Endothelial cell of umbilical vein (primary cell): ENCODE data around the gene CELF2. TPM values are rescaled to one million over a fixed set of nuclear protein-coding genes. Genes with fewer than 3 reads are reported as not detected.
"Not testable (repeated sequence)": the region's sequence is repeated elsewhere in the genome, so short reads cannot be mapped to it uniquely, and the experiment has no call there.

Source experiments
- BruUV-seq: library from RNA; stranded (reverse); fragments of 400-500 nt; replicated peaks from 2 replicates; lab custom pipeline; 2021; lab: Mats Ljungman, UMichigan
- CTCF ChIA-PET: fragments of 300-600, 350-600 bp; sonication (Branson Sonifier 250); formaldehyde crosslinking; loops from one replicate; lab custom pipeline; 2021; ENCODE audit warnings: antibody characterized with exemption, inconsistent platforms; lab: Charles Lee
- POLR2A ChIA-PET: fragments of 300-600, 350-600 bp; sonication (Branson Sonifier 250); formaldehyde crosslinking; loops from one replicate; lab custom pipeline; 2021; ENCODE audit warnings: antibody characterized with exemption, inconsistent platforms; lab: Charles Lee
- DNase-seq: peaks from one replicate; pipeline ENCODE4 v3.0.0-alpha.2; 2011; ENCODE audit warnings: low read depth, low spot score
- FAIRE-seq: peaks from 2 replicates; lab custom pipeline; 2011; peaks lifted over from hg19 to GRCh38; lab: Jason Lieb, UNC
- H2AFZ ChIP-seq: 2 replicates; pipeline ENCODE4 v1.6.0; 2012; ENCODE audit warnings: low read depth, low read length, control low read depth, inconsistent platforms
- H3K27ac ChIP-seq: 2 replicates; pipeline ENCODE4 v1.5.1; 2011; ENCODE audit warnings: low read depth, mild to moderate bottlenecking, control low read depth, low read length, moderate library complexity; ENCODE audit not compliant: insufficient read depth
- H3K27me3 ChIP-seq, 2 experiments: 2 replicates each; pipeline versions ENCODE4 v1.6.0 to v1.6.1; 2011; ENCODE audit warnings: low read length in 2 of 2, mixed read lengths in 1 of 2; ENCODE audit not compliant: control insufficient read depth in 2 of 2, insufficient read depth in 2 of 2
- H3K36me3 ChIP-seq, 2 experiments: 2 replicates in 1 of 2; 3 replicates in 1 of 2; pipeline ENCODE4 v1.5.1; 2011; ENCODE audit warnings: low read length in 2 of 2, mild to moderate bottlenecking in 1 of 2, moderate library complexity in 1 of 2; ENCODE audit not compliant: control insufficient read depth in 2 of 2, insufficient read depth in 2 of 2; ENCODE audit errors: extremely low read depth in 1 of 2
- H3K4me1 ChIP-seq: 3 replicates; pipeline ENCODE4 v1.5.1; 2011; ENCODE audit warnings: mild to moderate bottlenecking, low read length; ENCODE audit not compliant: control insufficient read depth, insufficient read depth; ENCODE audit errors: extremely low read depth
- H3K4me2 ChIP-seq: 2 replicates; pipeline ENCODE4 v1.6.1; 2011; ENCODE audit warnings: low read length, control low read depth, mixed read lengths; ENCODE audit not compliant: insufficient read depth
- H3K4me3 ChIP-seq, 3 experiments: fragments of 200-600 bp in 1 of 3; sonication (generic), shearing (Covaris generic) in 1 of 3; replicated peaks in 1 of 3; 2 replicates each; pipeline ENCODE4 v1.5.1; 2011 to 2016; ENCODE audit warnings: control low read depth in 3 of 3, low read length in 3 of 3, mild to moderate bottlenecking in 2 of 3, inconsistent platforms in 1 of 3, low read depth in 1 of 3, moderate library complexity in 1 of 3; ENCODE audit not compliant: insufficient read depth in 1 of 3
- H3K79me2 ChIP-seq: 2 replicates; pipeline ENCODE4 v1.6.0; 2012; ENCODE audit warnings: low read length, inconsistent platforms; ENCODE audit not compliant: control insufficient read depth, insufficient read depth
- H3K9ac ChIP-seq: replicated peaks from 2 replicates; pipeline ENCODE3; 2011; ENCODE audit warnings: low read length, control low read depth; ENCODE audit not compliant: insufficient read depth; ENCODE audit errors: extremely low read depth
- H3K9me1 ChIP-seq: replicated peaks from 3 replicates; pipeline ENCODE4 v1.6.0; 2011; ENCODE audit warnings: mild to moderate bottlenecking, low read length; ENCODE audit not compliant: control insufficient read depth, insufficient read depth; ENCODE audit errors: extremely low read depth
- H3K9me3 ChIP-seq: replicated peaks from 2 replicates; pipeline ENCODE4 v1.5.1; 2012; ENCODE audit warnings: low read length, inconsistent platforms; ENCODE audit not compliant: control insufficient read depth, insufficient read depth
- H4K20me1 ChIP-seq: replicated peaks from 2 replicates; pipeline ENCODE3; 2011; ENCODE audit warnings: mild to moderate bottlenecking, low read length; ENCODE audit not compliant: control insufficient read depth, insufficient read depth; ENCODE audit errors: extremely low read depth
- EZH2 ChIP-seq: IDR thresholded peaks from 2 replicates; pipeline ENCODE4 v1.6.1; 2012; ENCODE audit warnings: borderline replicate concordance, low read depth, mild to moderate bottlenecking, moderate library complexity, low read length, inconsistent platforms; ENCODE audit not compliant: severe bottlenecking
- FOS ChIP-seq: IDR thresholded peaks from 2 replicates; pipeline ENCODE4 v1.6.1; 2011; ENCODE audit warnings: mild to moderate bottlenecking, low read length, moderate library complexity, borderline replicate concordance; ENCODE audit not compliant: insufficient read depth
- GATA2 ChIP-seq: IDR thresholded peaks from 2 replicates; pipeline ENCODE4 v1.7.0; 2011; ENCODE audit warnings: low read depth, mild to moderate bottlenecking, moderate library complexity, mixed read lengths, low read length; ENCODE audit not compliant: insufficient read length, insufficient read depth
- MAX ChIP-seq: IDR thresholded peaks from 2 replicates; pipeline ENCODE4 v1.6.1; 2011; ENCODE audit not compliant: insufficient read depth, insufficient read length
- MYC ChIP-seq: IDR thresholded peaks from one replicate; pipeline ENCODE4 v1.6.1; 2011; ENCODE audit warnings: mild to moderate bottlenecking, low read depth, low read length
- POLR2A ChIP-seq: IDR thresholded peaks from 2 replicates; pipeline ENCODE4 v1.6.1; 2012; ENCODE audit warnings: low read depth, mild to moderate bottlenecking, control low read depth, low read length
- dilution Hi-C: fragments of 300-500 bp; cut with MboI; formaldehyde crosslinking; loops from one replicate; pipeline ENCODE4 v1.15.0; 2019; ENCODE audit warnings: low sequenced_read_pairs; ENCODE audit not compliant: extremely low pct_ligation_motif_present
- intact Hi-C: fragments of 100-400 bp; cut with micrococcal nuclease; formaldehyde crosslinking; loops from one replicate; pipeline ENCODE4 v1.10.0; 2022
- polyA plus RNA-seq, 4 experiments: library from polyadenylated mRNA; depleted of rRNA in 3 of 4; stranded (reverse) in 3 of 4; unstranded in 1 of 4; fragments of >200 nt; gene quantifications; 2 replicates each; pipeline versions ENCODE4 v1.2.1 to v1.2.3, GENCODE V29; 2011 to 2012; ENCODE audit warnings: missing spikeins in 1 of 4
- total RNA-seq: library from RNA; stranded (reverse); gene quantifications from 2 replicates; pipeline ENCODE4 v1.2.3, GENCODE V29; 2021

CELF2 gene
- total and polyA plus RNA-seq, 2 donors (not counting 3 experiments of a cell fraction or from before 2014, with no cell fraction given), result 21.6 to 42.6 TPM

GRCh38 chr10:10995120-10995519 is 22.6 kb upstream of the CELF2 start:
- dilution Hi-C loops (no loop called here), intact Hi-C loops (no loop called here)
- Histone ChIP-seq H2AFZ (no peak overlapping the region), H3K4me2 (no peak overlapping the region), H3K4me3 (no peak overlapping the region), H3K4me1 (no peaks in the 10 kb centered on the region), H3K9me3 (no peaks in the 10 kb centered on the region), H4K20me1 (no peaks in the 10 kb centered on the region), H3K9me1 (no peaks in the 10 kb centered on the region), H3K27ac (no peak overlapping the region), H3K36me3 (no peaks in the 10 kb centered on the region), H3K79me2 (no peaks in the 10 kb centered on the region), H3K27me3 (peaks cover 0 to 3% of the 10 kb centered on the region in 2 experiments), H3K9ac (no peak overlapping the region)
- no peak for TF ChIP-seq EZH2
- no peak for TF ChIP-seq GATA2
- TF ChIP-seq POLR2A, result no peak
- ChIA-PET POLR2A (no interaction called here), CTCF (no interaction called here)
- DNase-seq (no peak), FAIRE-seq (no peak)
- no TSS peak for BruUV-seq

- Histone ChIP-seq H3K9ac (no peak overlapping the region), H3K4me2 (no peak overlapping the region)
- POLR2A ChIA-PET, result no interaction called here
These were observed 20.6 kb upstream of the CELF2 start for GRCh38 chr10:10996966-10997620.

GRCh38 chr10:10999501-10999900 is 18.2 kb upstream of the CELF2 start:
- H3K27ac ChIP-seq, H3K4me1 ChIP-seq, H3K4me2 ChIP-seq, H4K20me1 ChIP-seq, H3K79me2 ChIP-seq, CTCF ChIA-PET, DNase-seq, H3K9me1 ChIP-seq, H3K27me3 ChIP-seq, H3K36me3 ChIP-seq, BruUV-seq, H3K9ac ChIP-seq, dilution Hi-C loops, intact Hi-C loops, H2AFZ ChIP-seq, FAIRE-seq, H3K9me3 ChIP-seq, H3K4me3 ChIP-seq, POLR2A ChIA-PET: not testable (repeated sequence)

More at GRCh38 chr10:10996966-10997620, 20.6 kb upstream of the CELF2 start:
- no peak overlapping the region for H3K27ac ChIP-seq
- no peaks in the 10 kb centered on the region for H3K36me3 ChIP-seq
- no peaks in the 10 kb centered on the region for H3K9me1 ChIP-seq
- H3K27me3 ChIP-seq, result no peaks in the 10 kb centered on the region
- DNase-seq (no peak), FAIRE-seq (no peak)
- TF ChIP-seq POLR2A (no peak), FOS (no peak), MAX (no peak), MYC (no peak)
- no TSS peak for BruUV-seq
- H3K79me2 ChIP-seq, result no peaks in the 10 kb centered on the region
- dilution Hi-C loops (no loop called here), intact Hi-C loops (no loop called here)
- CTCF ChIA-PET, result no interaction called here
- H4K20me1 ChIP-seq, result no peaks in the 10 kb centered on the region
- no peak overlapping the region for H3K4me3 ChIP-seq
- H2AFZ ChIP-seq, result no peak overlapping the region
- H3K9me3 ChIP-seq, result no peaks in the 10 kb centered on the region
- H3K4me1 ChIP-seq, result no peaks in the 10 kb centered on the region
